HG03135 (cell line): ENCODE results near the gene MTHFR.

Experiments used
- ATAC-seq: cut with Tn5 transposase; IDR thresholded peaks from one replicate; pipeline ENCODE4 v1.9.1; 2021; ENCODE audit warnings: mild to moderate bottlenecking, moderate library complexity; ENCODE audit not compliant: unreplicated experiment

MTHFR gene

GRCh38 chr1:11736746-11737639 lies 68.8 kb downstream of the MTHFR start:
- no peak for ATAC-seq

DNA sequence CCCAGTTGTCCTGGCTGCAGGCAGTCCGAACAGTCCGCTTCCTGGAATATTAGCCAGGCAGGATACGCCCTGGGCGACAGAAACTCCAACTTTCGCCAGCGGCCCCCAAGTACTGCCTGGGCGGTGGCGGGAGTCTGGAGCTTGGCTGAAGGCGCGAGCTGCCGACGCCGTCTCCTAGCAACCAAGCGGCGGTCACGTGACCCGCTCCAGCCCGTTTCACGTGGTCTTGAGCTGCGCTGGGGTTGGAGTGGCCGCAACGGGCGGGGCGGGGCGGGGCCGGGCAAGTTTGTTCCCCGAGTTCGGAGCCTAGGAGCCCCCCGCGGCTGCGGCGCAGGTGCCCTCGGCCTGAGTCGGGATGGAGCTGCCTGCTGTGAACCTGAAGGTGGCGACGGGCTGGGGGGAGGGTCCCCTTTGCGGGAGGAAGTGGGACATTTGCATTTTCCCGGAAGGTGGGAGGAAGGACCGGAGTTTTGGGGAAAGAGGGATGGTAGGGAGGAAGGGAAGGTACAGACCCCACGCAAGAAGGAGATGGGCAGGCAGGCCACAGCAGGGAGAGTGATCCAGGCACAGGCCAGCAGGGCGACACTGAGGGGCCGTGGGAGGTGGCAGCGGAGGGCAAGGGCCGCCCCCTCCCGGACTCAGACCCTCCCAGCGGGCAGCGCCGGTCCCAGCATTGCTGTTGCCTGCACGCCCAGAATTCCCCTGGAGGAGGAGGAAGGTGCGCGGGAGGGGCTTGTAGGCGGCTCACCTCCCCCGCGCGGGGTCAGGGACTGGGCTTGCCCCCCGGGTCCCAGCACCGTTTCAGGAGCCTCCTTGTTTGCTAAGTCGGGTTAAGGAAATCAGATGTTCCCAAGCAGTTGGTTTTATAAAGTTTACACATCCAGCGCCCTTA lies 69.7 kb downstream of the MTHFR start, which contains the start of gene AGTRAP:
Gene AGTRAP, plus strand, starts transcription at position 283 of the 892 bp plus-strand sequence. Its CDS starts 73 bp downstream, at position 356.
- ATAC-seq: no peak
